Panc1 (cell line): ENCODE measurements around the gene PRKG1. TPM values are rescaled to one million over a fixed set of nuclear protein-coding genes. Genes with fewer than 3 reads are reported as not detected.

ENCODE experiments used
- ATAC-seq: fragments of 200-7000 bp; cut with Tn5 transposase; 2 replicates; pipeline ENCODE4 v1.9.1; 2020; ENCODE audit warnings: mild to moderate bottlenecking, moderate library complexity
- BruUV-seq: library from RNA; stranded (reverse); fragments of 400-500 nt; replicated peaks from 2 replicates; lab custom pipeline; 2021; lab: Mats Ljungman, UMichigan
- CTCF ChIA-PET: fragments of 300-600 bp; sonication (Branson Sonifier 250); formaldehyde crosslinking; loops from one replicate; lab custom pipeline; 2022; ENCODE audit warnings: antibody characterized with exemption; lab: Charles Lee
- POLR2A ChIA-PET: fragments of 300-600 bp; sonication (Branson Sonifier 250); formaldehyde crosslinking; loops from one replicate; lab custom pipeline; 2022; ENCODE audit warnings: antibody characterized with exemption; lab: Charles Lee
- DNase-seq: peaks from one replicate; pipeline ENCODE4 v3.0.0-alpha.2; 2010; ENCODE audit warnings: low read depth, low spot score
- H3K27ac ChIP-seq: 2 replicates; pipeline ENCODE4 v1.5.1; 2011; ENCODE audit warnings: mild to moderate bottlenecking, low read length, inconsistent platforms
- H3K27me3 ChIP-seq: fragments of 200-500 bp; sonication (Bioruptor generic); 2 replicates; pipeline ENCODE4 v1.6.0; 2014; ENCODE audit warnings: low read length, inconsistent platforms; ENCODE audit not compliant: control insufficient read depth, insufficient read depth
- H3K36me3 ChIP-seq: fragments of 200-500 bp; sonication (Bioruptor generic); 2 replicates; pipeline ENCODE4 v1.5.1; 2014; ENCODE audit warnings: inconsistent platforms, mild to moderate bottlenecking, low read length, moderate library complexity; ENCODE audit not compliant: control insufficient read depth, insufficient read depth
- H3K4me1 ChIP-seq: 2 replicates; pipeline ENCODE4 v1.5.1; 2011; ENCODE audit warnings: inconsistent platforms, mild to moderate bottlenecking, low read length, moderate library complexity; ENCODE audit not compliant: control insufficient read depth, insufficient read depth
- H3K4me3 ChIP-seq, 2 experiments: 2 replicates each; pipeline ENCODE4 v1.5.1; 2011 to 2012; ENCODE audit warnings: low read depth in 2 of 2, low read length in 2 of 2, mild to moderate bottlenecking in 2 of 2, inconsistent platforms in 1 of 2, moderate library complexity in 1 of 2
- H3K9me3 ChIP-seq: fragments of 200-500 bp; sonication (Bioruptor generic); 2 replicates; pipeline ENCODE4 v1.5.1; 2014; ENCODE audit warnings: low read depth, mild to moderate bottlenecking, inconsistent platforms, low read length, moderate library complexity; ENCODE audit not compliant: control insufficient read depth, insufficient read depth
- POLR2AphosphoS5 ChIP-seq: IDR thresholded peaks from 2 replicates; pipeline ENCODE4 v1.6.1; 2012; ENCODE audit warnings: mild to moderate bottlenecking, low read depth, low read length, moderate library complexity
- SIN3A ChIP-seq: IDR thresholded peaks from 2 replicates; pipeline ENCODE4 v1.6.1; 2012; ENCODE audit warnings: low read depth, mild to moderate bottlenecking, low read length, moderate library complexity, borderline replicate concordance; ENCODE audit not compliant: insufficient read depth
- TCF7L2 ChIP-seq: IDR thresholded peaks from 2 replicates; pipeline ENCODE4 v1.6.1; 2011; ENCODE audit warnings: mild to moderate bottlenecking, low read depth, low read length, inconsistent platforms
- in situ Hi-C: cut with HindIII; loops from 2 replicates; pipeline ENCODE4 v1.10.0; 2016; ENCODE audit warnings: low sequenced_read_pairs, low pct_unique_long_range_greater_than_20kb
- intact Hi-C: fragments of 100-400 bp; cut with micrococcal nuclease; formaldehyde crosslinking; loops from one replicate; pipeline ENCODE4 v1.10.0; 2022; ENCODE audit not compliant: unreplicated experiment
- total RNA-seq: library from RNA; stranded (reverse); gene quantifications from one replicate; pipeline ENCODE4 v1.2.1, GENCODE V29; 2021; ENCODE audit not compliant: unreplicated experiment
- TF ChIP-seq, protein P1 (sequence below), 2 experiments: IDR thresholded peaks; 2 replicates each; pipeline ENCODE4 v1.6.1; 2011 to 2012; ENCODE audit warnings: low read depth in 2 of 2, control low read depth in 1 of 2, low read length in 1 of 2, mild to moderate bottlenecking in 1 of 2, moderate library complexity in 1 of 2; ENCODE audit not compliant: insufficient read depth in 1 of 2
- TF ChIP-seq, protein P2 (sequence below): fragments of 450-650 bp; IDR thresholded peaks from 2 replicates; pipeline ENCODE4 v1.5.1; 2017; ENCODE audit warnings: mild to moderate bottlenecking

PRKG1 gene
- total RNA-seq, 1 experiment from 2014 or later, result 0.92 TPM

DNA sequence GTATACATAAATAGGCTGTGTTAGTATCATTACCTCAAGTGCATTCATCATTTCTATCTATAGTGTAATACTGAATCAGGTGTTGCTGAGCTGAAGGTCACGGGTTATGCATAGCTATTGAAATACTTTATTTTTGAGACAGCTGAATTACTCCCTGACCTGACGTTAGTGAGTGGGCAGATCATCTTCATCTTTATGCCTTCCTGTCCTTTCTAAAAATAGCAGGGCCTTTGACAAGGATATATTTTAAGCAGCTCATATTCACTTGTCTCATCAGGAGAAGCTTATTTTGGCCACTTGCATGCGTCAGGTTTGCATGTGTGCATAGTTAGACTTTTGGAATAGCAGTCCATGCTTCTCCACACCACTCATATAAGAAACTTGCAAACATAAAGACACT is 1176.2 kb downstream of the PRKG1 start:
- H3K27me3 ChIP-seq, result no peaks in the 10 kb centered on the region
- no peak for DNase-seq
- TF ChIP-seq TCF7L2, result no peak
- TF ChIP-seq POLR2AphosphoS5, result no peak
- TF ChIP-seq, protein P1, sequence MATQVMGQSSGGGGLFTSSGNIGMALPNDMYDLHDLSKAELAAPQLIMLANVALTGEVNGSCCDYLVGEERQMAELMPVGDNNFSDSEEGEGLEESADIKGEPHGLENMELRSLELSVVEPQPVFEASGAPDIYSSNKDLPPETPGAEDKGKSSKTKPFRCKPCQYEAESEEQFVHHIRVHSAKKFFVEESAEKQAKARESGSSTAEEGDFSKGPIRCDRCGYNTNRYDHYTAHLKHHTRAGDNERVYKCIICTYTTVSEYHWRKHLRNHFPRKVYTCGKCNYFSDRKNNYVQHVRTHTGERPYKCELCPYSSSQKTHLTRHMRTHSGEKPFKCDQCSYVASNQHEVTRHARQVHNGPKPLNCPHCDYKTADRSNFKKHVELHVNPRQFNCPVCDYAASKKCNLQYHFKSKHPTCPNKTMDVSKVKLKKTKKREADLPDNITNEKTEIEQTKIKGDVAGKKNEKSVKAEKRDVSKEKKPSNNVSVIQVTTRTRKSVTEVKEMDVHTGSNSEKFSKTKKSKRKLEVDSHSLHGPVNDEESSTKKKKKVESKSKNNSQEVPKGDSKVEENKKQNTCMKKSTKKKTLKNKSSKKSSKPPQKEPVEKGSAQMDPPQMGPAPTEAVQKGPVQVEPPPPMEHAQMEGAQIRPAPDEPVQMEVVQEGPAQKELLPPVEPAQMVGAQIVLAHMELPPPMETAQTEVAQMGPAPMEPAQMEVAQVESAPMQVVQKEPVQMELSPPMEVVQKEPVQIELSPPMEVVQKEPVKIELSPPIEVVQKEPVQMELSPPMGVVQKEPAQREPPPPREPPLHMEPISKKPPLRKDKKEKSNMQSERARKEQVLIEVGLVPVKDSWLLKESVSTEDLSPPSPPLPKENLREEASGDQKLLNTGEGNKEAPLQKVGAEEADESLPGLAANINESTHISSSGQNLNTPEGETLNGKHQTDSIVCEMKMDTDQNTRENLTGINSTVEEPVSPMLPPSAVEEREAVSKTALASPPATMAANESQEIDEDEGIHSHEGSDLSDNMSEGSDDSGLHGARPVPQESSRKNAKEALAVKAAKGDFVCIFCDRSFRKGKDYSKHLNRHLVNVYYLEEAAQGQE (IDR thresholded peaks at IDR 0.05; ENCODE audit: insufficient read depth in 1 of 2, low read depth in 2 of 2, low read length in 1 of 2), result no peak
- TF ChIP-seq, protein P2, sequence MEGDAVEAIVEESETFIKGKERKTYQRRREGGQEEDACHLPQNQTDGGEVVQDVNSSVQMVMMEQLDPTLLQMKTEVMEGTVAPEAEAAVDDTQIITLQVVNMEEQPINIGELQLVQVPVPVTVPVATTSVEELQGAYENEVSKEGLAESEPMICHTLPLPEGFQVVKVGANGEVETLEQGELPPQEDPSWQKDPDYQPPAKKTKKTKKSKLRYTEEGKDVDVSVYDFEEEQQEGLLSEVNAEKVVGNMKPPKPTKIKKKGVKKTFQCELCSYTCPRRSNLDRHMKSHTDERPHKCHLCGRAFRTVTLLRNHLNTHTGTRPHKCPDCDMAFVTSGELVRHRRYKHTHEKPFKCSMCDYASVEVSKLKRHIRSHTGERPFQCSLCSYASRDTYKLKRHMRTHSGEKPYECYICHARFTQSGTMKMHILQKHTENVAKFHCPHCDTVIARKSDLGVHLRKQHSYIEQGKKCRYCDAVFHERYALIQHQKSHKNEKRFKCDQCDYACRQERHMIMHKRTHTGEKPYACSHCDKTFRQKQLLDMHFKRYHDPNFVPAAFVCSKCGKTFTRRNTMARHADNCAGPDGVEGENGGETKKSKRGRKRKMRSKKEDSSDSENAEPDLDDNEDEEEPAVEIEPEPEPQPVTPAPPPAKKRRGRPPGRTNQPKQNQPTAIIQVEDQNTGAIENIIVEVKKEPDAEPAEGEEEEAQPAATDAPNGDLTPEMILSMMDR, result no peak
- TF ChIP-seq SIN3A, result no peak
- H3K4me3 ChIP-seq, result no peak overlapping the region
- no peaks in the 10 kb centered on the region for H3K36me3 ChIP-seq
- in situ Hi-C loops (no loop called here), intact Hi-C loops (no loop called here)
- no peak overlapping the region for H3K27ac ChIP-seq
- ATAC-seq, result no peak
- H3K4me1 ChIP-seq, result no peaks in the 10 kb centered on the region
- no peaks in the 10 kb centered on the region for H3K9me3 ChIP-seq
- BruUV-seq, result no TSS peak
- ChIA-PET POLR2A (no interaction called here), CTCF (interaction anchor here (1.2 kb wide), 1 partner anchor 528 kb away, joined by 3 read pairs; no protein-coding TSS in a partner anchor)

DNA sequence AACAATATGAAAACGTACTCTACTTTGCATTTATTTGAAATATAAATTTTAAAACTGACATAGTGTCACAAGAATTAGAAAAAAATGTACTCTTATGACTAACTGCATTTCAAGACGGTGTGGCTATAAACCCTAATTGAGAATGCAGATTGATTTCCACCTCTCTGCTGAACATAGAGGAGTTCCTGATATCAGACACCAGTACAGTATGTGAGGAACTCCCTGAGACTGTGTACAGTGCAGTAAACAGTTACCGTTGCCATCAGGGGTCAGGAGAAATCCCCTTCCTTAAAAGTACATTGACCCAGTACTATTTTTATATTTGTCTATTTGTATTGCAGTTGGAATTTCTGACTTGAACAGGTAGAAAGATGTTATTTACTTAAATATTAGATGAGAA is 1178.0 kb downstream of the PRKG1 start:
- TF ChIP-seq POLR2AphosphoS5 (no peak), SIN3A (no peak), TCF7L2 (no peak)
- TF ChIP-seq, protein P2, result no peak
- TF ChIP-seq, protein P1 (IDR thresholded peaks at IDR 0.05; ENCODE audit: insufficient read depth in 1 of 2, low read depth in 2 of 2, low read length in 1 of 2), result no peak
- BruUV-seq, result no TSS peak
- POLR2A ChIA-PET, result no interaction called here
- Histone ChIP-seq H3K27ac (no peak overlapping the region), H3K4me1 (no peaks in the 10 kb centered on the region), H3K27me3 (no peaks in the 10 kb centered on the region), H3K9me3 (no peaks in the 10 kb centered on the region), H3K4me3 (no peak overlapping the region), H3K36me3 (no peaks in the 10 kb centered on the region)
- DNase-seq (no peak), ATAC-seq (no peak)
- in situ Hi-C loops (no loop called here), intact Hi-C loops (no loop called here)
- CTCF ChIA-PET, result no interaction called here
